Measurements from ENCODE around the gene TTLL12.

The TTLL12 gene

GRCh38 chr22:43186272-43187170 lies at the start of gene TTLL12:
TTLL12 (minus strand) TSS chr22:43187134; CDS start chr22:43187069, 65 bp downstream.
- no peak for DNase-seq

DNA sequence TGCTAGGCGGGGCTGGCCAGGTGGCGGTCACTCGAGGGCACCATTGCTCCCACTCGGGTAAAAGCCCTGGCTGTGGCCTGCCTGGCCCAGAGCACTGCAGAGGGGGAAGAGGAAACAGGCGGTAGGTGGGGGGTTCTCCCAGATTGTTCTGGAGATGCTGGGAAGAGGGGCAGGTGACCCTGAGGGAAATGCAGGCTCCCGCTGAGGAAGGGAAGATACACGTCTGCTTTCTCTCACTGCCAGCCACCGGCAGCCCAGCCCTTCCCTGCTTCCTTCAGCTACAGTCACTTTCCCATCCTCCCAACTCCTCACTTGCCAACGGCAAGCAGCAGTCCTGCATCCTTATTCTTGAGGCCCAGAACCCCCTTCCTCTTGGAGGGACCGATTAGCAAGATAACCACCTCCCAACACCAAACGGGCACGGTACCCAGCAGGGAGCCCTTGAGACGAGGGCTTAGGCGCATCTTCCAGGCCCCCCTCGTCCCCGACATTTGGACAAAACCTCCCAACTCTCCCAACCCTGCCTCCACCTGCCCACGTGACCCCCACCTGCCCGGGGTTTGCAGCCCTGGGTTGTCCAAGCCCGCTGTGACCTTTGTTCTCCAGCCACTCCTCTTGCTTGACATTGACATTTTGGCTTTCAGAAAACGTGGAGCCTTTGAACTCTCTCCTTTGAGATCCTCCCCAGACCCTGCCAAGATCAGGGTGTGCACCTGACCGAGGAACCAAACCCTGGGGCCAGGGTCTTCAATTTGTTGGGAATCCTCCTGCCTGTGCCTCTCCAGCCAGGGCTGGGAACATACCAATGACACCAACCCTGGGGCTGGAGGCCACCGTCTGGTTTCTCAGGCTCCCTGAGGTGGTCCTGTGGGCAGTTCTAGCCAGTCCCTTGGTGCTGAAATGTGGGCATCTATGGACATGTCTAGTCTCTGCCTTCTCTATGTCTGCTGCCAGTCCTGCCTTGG lies 48.8 kb upstream of the TTLL12 start:
- no peak for DNase-seq

DNA sequence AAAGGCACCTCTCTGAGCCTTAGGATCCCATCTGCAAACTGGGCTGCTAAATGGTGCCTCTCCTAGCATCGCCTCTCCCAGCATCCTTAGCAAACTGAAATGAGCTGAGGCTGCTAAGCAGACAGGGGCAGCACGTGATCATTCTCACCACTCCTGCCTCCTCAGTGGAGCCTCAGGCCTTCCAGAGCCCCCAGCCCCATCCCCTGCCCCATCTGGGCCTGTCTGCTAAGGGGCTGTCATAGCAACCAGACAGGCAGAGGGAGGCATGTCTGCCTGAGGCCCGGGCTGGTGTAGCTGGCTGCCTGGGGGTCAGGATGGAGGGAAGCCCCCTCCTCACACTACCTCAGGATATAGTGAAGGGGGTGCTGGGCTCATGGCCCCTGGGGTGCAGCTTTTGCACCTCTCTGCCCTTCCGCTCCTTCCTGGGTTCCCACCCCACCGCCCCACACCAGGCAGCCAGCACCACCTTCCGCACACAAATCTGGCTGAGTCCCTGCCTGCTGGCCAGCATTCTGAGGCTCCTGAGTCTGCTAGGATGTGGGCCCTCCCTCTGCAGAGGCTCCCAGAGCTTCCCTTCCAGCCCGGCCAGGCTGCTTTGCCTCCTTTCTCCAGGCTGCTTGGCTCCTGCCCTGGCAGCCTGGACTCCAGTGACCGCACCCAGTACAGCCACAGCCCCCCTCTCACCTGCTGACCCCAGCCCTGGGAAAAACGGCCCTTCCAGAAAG lies 47.5 kb upstream of the TTLL12 start:
- no peak for DNase-seq

- DNase-seq = no peak
Observed at GRCh38 chr22:43233529-43233928, 46.6 kb upstream of the TTLL12 start.

- no peak for DNase-seq
Observed at GRCh38 chr22:43232445-43232844, 45.5 kb upstream of the TTLL12 start.

DNA sequence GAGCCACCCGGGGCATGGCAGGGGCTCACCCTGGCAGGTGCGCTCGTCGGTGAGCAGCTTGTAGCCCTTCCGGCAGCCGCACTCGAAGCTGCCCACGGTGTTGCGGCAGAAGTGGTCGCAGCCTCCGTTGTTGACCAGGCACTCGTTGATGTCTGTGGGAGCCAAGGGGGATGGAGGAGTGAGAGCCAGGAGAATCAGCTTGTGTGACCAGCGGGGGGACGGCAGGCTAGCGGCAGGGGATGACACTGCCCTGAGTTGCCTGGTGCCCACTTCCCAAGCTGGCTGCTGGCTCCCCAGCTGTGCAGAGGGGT lies 44.7 kb upstream of the TTLL12 start:
- DNase-seq = no peak

DNA sequence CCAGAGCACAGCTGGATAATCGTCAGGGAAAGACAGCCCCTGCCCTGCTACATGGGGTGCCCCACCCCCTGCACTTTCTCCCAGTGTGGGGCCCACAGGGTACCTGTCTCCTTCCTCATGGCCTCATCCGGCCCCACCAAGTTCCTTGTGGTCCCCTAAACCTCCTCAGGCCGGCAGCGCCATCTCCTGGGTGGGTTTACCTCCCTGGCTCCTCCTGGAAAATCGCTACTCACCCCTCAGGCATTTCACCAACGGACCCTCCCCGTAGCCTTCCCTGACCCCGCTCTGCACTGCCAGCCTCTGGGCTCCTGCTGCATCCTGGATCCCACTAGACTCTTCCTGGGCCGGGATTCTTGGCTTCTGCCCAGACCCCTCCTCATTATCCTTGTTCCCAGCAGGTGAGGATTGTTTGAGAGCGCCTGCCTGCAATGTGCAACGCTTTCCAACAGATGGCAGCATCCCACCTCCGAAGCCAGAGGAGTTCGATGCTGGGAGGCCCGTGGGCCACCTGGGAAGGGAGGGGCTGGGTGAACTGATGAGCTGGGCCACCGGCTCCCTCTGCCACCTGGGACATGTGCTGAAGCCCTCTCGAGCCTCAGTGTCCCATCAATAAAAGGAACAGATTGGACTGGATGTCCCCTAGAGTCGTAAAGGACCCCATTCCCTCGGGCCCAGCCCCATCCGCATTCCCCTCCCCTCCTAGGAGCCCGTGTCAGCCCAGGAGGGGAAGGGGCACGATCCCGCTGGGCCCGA lies 44.2 kb upstream of the TTLL12 start:
- DNase-seq = peak; percentile 65

GRCh38 chr22:43230571-43230970 lies 43.6 kb upstream of the TTLL12 start:
- DNase-seq = no peak

DNA sequence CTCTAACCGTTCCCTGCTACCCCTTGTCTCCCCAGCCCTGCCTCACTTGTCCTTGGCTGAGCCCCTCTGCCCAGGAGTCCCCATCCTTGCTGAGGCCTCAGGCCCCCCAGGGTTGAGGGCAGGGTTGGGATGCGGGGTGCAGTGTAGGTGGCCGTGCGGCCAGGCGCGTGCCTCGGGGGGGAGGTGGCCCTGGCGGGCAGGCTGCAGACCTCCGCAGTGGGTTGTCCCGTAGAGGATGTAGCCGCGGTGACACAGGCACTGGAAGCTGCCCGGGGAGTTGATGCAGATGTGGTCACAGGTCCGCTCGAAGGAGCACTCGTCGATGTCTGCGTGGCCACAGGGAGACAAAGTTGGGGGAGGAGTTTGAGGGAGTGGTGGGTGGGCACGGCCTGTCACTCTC lies 41.9 kb upstream of the TTLL12 start:
- no peak for DNase-seq

GRCh38 chr22:43228330-43228729 lies 41.4 kb upstream of the TTLL12 start:
- DNase-seq = no peak

- DNase-seq = no peak
Observed at GRCh38 chr22:43227239-43227630, 40.3 kb upstream of the TTLL12 start.

- DNase-seq = no peak
Observed at GRCh38 chr22:43226377-43227238, 39.7 kb upstream of the TTLL12 start.

DNA sequence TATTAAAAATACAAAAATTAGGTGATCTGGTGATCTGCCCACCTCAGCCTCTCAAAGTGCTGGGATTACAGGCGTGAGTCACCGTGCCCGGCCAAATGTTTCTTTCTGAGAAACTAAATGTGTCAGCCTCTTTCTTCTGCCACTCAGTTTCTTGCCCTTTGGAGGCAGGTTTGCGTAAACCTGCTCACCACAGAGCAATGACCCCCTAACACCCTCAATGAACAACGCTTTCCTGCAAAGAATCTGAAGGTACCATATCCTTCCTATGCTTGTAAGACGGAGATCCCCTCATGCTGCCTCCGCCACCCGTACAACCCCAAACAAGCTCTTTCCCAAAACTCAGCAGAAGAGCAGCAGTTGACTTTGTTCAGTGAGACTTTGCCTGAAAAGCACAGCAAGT lies 38.7 kb upstream of the TTLL12 start:
- DNase-seq = no peak

DNA sequence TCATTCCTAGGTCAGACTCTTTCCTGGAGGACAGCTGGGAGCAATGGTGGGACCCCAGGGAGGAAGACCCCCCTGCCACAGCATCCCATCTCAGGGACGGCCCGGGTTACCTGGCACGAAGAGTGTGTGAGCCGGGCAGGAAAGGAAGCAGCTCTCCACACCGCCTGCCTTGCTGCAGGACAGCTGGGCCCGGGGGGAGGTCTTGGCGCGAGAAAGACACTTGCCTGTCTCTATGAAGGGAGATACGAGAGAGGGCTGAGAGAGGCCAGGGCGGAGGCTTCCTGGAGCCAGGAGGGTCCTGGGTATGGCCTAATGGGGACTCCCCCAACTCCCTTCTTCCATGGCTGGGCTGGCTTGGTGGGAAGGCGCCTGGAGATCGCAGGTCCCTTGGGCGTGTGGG lies 36.1 kb upstream of the TTLL12 start:
- no peak for DNase-seq

DNA sequence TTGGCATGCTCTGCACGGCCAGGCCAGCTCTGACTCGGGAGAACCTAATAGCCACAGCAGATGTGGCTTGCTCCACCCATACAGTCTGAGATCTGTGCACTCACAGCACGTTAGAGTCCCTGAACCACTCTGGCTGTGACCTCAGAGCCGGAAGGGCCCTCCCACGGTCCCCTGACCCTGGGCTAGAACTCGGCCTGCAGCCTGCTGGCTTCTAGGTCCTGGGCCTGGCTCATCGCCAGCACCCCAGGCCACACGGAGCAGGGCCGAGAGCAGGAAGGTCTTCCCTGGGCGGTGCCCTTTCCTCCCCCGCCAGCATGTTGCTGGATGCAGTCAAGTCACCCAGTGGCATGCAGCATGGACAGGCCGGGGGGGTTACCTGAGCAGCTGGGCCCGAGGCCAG lies 35.3 kb upstream of the TTLL12 start:
- DNase-seq = no peak

DNA sequence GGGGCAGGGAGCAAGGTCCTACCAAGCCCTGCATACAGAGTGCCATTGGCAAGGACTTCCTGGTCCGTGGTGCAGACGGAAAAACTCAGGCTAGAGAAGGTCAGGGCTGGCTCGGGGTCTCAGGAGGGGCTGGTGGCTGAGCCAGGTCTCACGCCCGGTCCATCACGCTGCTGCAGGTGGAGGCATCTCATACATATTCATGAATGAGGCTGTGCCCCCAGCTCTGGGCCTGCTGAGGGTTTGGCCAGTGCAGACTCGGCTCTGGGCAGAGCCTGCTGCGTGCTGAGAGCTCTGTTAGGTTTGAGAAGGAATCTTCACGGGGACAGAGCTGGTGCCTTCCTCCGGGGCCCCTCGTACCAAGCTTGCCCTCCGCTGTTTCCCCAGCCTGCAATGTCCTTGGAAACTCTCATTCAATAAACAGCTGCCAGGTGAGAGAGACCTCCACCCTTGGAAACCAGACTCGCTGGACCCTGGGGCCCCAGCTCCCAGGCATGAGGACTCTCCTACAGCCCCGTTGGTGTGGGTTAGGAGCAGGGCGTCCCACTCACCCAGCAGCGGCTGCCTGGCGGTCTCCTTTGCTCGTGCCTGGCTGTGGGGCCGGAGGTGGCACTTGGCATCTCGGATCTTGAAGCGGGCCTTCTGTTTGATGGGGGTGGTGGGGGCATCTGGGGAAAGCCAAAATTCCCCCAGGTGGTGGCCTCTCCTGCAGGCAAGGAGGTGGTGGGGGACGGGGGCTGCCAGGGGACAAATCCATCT lies 33.9 kb upstream of the TTLL12 start:
- DNase-seq = no peak

- no peak for DNase-seq
Observed at GRCh38 chr22:43218786-43219185, 31.9 kb upstream of the TTLL12 start.

DNA sequence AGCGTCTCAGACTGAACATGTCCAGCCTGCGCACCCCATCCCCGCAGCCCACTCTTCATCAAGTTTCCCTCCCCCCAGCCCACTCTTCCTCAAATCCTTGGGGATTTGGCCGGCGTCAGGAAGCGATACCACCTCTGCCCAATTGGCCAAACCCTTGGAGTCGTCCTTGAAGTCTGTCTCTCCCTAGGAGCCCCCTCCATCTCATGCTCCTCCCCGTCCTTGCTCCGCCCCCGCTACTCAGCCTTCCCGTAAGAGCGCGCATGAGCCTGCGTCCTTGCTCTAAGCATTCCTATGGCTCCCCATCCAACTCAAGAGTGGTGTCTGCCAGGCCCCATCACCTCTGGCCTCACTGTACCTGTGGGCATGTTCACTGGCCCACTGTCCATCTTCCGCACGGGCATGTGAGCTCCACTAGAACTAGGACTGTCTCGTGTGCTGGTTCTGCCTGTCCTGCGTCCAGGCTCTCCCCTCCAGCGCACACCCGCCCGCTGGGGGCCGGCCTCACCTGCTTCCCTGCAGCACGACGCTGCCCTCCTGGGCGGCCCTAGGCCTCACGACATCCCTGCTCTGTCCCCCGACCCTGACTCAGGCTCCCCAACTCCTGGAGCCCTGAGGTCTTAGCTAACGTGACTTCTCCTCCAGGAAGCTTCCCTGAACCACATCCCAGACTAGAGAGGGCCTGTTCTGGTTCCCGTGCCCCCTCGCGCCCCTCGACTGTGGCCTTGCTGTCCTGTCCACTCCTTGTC lies 30.5 kb upstream of the TTLL12 start:
- no peak for DNase-seq

GRCh38 chr22:43216738-43217137 lies 29.8 kb upstream of the TTLL12 start:
- DNase-seq = no peak

GRCh38 chr22:43213962-43214361 lies 27.0 kb upstream of the TTLL12 start:
- DNase-seq = no peak

Measured in NCI-H2029 treated with DMSO at 0.1 percent for 48 hours (cell line).